Neural cell (in vitro differentiated cells): ENCODE results near the gene FLT3.

Experiments used
- CTCF ChIP-seq: fragments of 450-650 bp; IDR thresholded peaks from 2 replicates; pipeline ENCODE4 v1.5.1; 2014; ENCODE audit warnings: antibody characterized with exemption, mild to moderate bottlenecking, moderate library complexity; ENCODE audit not compliant: poor library complexity, severe bottlenecking
- EP300 ChIP-seq: fragments of 450-650 bp; conservative IDR thresholded peaks from 2 replicates; pipeline ENCODE4 v1.6.1; 2014; ENCODE audit warnings: antibody characterized with exemption, mild to moderate bottlenecking, moderate library complexity; ENCODE audit not compliant: poor library complexity, severe bottlenecking
- EZH2 ChIP-seq: fragments of 200-600, 300-800 bp; shearing (Covaris generic), sonication (generic); IDR thresholded peaks from 2 replicates; pipeline ENCODE4 v1.6.1; 2014; ENCODE audit warnings: antibody characterized with exemption, low read length, borderline replicate concordance, mild to moderate bottlenecking; ENCODE audit not compliant: insufficient read depth, poor library complexity, severe bottlenecking
- RAD21 ChIP-seq: fragments of 450-650 bp; conservative IDR thresholded peaks from 2 replicates; pipeline ENCODE4 v1.6.1; 2014; ENCODE audit warnings: antibody characterized with exemption, mild to moderate bottlenecking, moderate library complexity
- REST ChIP-seq: IDR thresholded peaks from 2 replicates; pipeline ENCODE4 v1.6.1; 2012; ENCODE audit warnings: borderline replicate concordance
- TAF1 ChIP-seq: IDR thresholded peaks from 2 replicates; pipeline ENCODE4 v1.6.1; 2012; ENCODE audit warnings: low read depth

- TF ChIP-seq EZH2 (no peak), CTCF (no peak), TAF1 (no peak), REST (no peak), EP300 (no peak), RAD21 (no peak)
These were observed 140.4 kb downstream of the FLT3 start for GRCh38 chr13:27959976-27960361.
